CD4-positive, alpha-beta T cell (primary cell): ENCODE results near the gene HYAL1. TPM values are rescaled to one million over a fixed set of nuclear protein-coding genes. Genes with fewer than 3 reads are reported as not detected.

Experiments
- ATAC-seq: fragments of 200-7000 bp; cut with Tn5 transposase; one replicate; pipeline ENCODE4 v1.10.0; 2022; ENCODE audit warnings: mild to moderate bottlenecking; ENCODE audit not compliant: poor library complexity
- CTCF ChIA-PET: fragments of 350-600 bp; sonication (Branson Sonifier 250); formaldehyde crosslinking; loops from one replicate; lab custom pipeline; 2021; ENCODE audit warnings: antibody characterized with exemption, inconsistent platforms; lab: Charles Lee
- POLR2A ChIA-PET: fragments of 350-600 bp; sonication (Branson Sonifier 250); formaldehyde crosslinking; loops from one replicate; lab custom pipeline; 2021; ENCODE audit warnings: antibody characterized with exemption, inconsistent platforms; lab: Charles Lee
- DNase-seq, 14 experiments: peaks; one replicate each; pipeline ENCODE4 v3.0.0-alpha.2; 2013 to 2020; ENCODE audit warnings: mixed read lengths in 2 of 14
- H3K27ac ChIP-seq, 2 donors: one replicate each; pipeline versions ENCODE4 v1.5.1 to v1.7.0; 2013; ENCODE audit warnings: low read length in 2 of 2, low read depth in 1 of 2, mild to moderate bottlenecking in 1 of 2
- H3K27me3 ChIP-seq, 2 experiments: 1 replicate in 1 of 2; 2 replicates in 1 of 2; pipeline versions ENCODE4 v1.6.1 to v1.7.0; 2013; ENCODE audit warnings: low read length in 2 of 2, control low read depth in 1 of 2, mild to moderate bottlenecking in 1 of 2, moderate library complexity in 1 of 2; ENCODE audit not compliant: insufficient read depth in 2 of 2, control insufficient read depth in 1 of 2
- H3K36me3 ChIP-seq: one replicate; pipeline ENCODE4 v1.6.1; 2013; ENCODE audit warnings: low read length, control low read depth; ENCODE audit not compliant: insufficient read depth
- H3K4me1 ChIP-seq: one replicate; pipeline ENCODE4 v1.6.1; 2013; ENCODE audit warnings: low read length, control low read depth; ENCODE audit not compliant: insufficient read depth
- H3K4me3 ChIP-seq: one replicate; pipeline ENCODE4 v1.5.1; 2013; ENCODE audit warnings: mild to moderate bottlenecking, low read length, moderate library complexity
- H3K9me3 ChIP-seq, 2 experiments: 1 replicate in 1 of 2; 2 replicates in 1 of 2; pipeline versions ENCODE4 v1.6.1 to v1.7.0; 2013; ENCODE audit warnings: low read length in 2 of 2, mild to moderate bottlenecking in 2 of 2, control low read depth in 1 of 2, moderate library complexity in 1 of 2; ENCODE audit not compliant: control insufficient read depth in 1 of 2, insufficient read depth in 1 of 2
- H3K27ac Mint-ChIP-seq: one replicate; pipeline ENCODE4 v1.8.0; 2020; ENCODE audit warnings: mixed read lengths
- H3K27me3 Mint-ChIP-seq: one replicate; pipeline ENCODE4 v1.8.0; 2021; ENCODE audit warnings: mixed read lengths
- H3K36me3 Mint-ChIP-seq: one replicate; pipeline ENCODE4 v1.8.0; 2021; ENCODE audit warnings: low read depth, mixed read lengths
- H3K4me1 Mint-ChIP-seq: one replicate; pipeline ENCODE4 v1.8.0; 2021; ENCODE audit warnings: low read depth, mixed read lengths
- H3K4me3 Mint-ChIP-seq: one replicate; pipeline ENCODE4 v1.8.0; 2020; ENCODE audit warnings: mild to moderate bottlenecking, mixed read lengths
- H3K9me3 Mint-ChIP-seq: one replicate; pipeline ENCODE4 v1.8.0; 2020; ENCODE audit warnings: mixed read lengths
- CTCF ChIP-seq: fragments of 200-600 bp; IDR thresholded peaks from one replicate; pipeline ENCODE4 v1.8.0; 2022; ENCODE audit warnings: antibody characterized with exemption, mild to moderate bottlenecking
- intact Hi-C, 2 experiments: fragments of 100-400 bp; cut with DNase I in 1 of 2; cut with micrococcal nuclease in 1 of 2; formaldehyde crosslinking; loops; one replicate each; pipeline versions ENCODE4 v1.15.1 to v1.9.0; 2023 to 2025; cut with DNase I, micrococcal nuclease
- total RNA-seq, 174 experiments: library from RNA in 2 of 174; stranded (reverse) in 2 of 174; gene quantifications; one replicate each; pipeline ENCODE4 v1.2.3 and lab custom pipeline; 2021 to 2026

HYAL1 gene
- total RNA-seq, 2 experiments from 2014 or later: 0.38 TPM; not detected in 1

GRCh38 chr3:50269460-50269859, 33.9 kb downstream of the HYAL1 start:
- H3K4me3 Mint-ChIP-seq: no peak overlapping the region
- no peaks in the 10 kb centered on the region for H3K9me3 Mint-ChIP-seq
- H3K9me3 ChIP-seq: peaks cover 0 to 5% of the 10 kb centered on the region in 2 experiments
- H3K36me3 ChIP-seq: no peaks in the 10 kb centered on the region
- ChIA-PET CTCF (no interaction called here), POLR2A (no interaction called here)
- H3K27ac ChIP-seq: no peak overlapping the region
- H3K4me1 ChIP-seq: peaks cover 18% of the 10 kb centered on the region
- no peak for TF ChIP-seq CTCF
- H3K4me3 ChIP-seq: no peak overlapping the region
- peaks cover 13 to 23% of the 10 kb centered on the region in 2 experiments for H3K27me3 ChIP-seq
- DNase-seq (no peak), ATAC-seq (no peak)
- peaks cover 17% of the 10 kb centered on the region for H3K4me1 Mint-ChIP-seq
- intact Hi-C loops: no loop called here
- H3K27me3 Mint-ChIP-seq: peaks cover 27% of the 10 kb centered on the region
- H3K36me3 Mint-ChIP-seq: no peaks in the 10 kb centered on the region
- no peak overlapping the region for H3K27ac Mint-ChIP-seq

DNA sequence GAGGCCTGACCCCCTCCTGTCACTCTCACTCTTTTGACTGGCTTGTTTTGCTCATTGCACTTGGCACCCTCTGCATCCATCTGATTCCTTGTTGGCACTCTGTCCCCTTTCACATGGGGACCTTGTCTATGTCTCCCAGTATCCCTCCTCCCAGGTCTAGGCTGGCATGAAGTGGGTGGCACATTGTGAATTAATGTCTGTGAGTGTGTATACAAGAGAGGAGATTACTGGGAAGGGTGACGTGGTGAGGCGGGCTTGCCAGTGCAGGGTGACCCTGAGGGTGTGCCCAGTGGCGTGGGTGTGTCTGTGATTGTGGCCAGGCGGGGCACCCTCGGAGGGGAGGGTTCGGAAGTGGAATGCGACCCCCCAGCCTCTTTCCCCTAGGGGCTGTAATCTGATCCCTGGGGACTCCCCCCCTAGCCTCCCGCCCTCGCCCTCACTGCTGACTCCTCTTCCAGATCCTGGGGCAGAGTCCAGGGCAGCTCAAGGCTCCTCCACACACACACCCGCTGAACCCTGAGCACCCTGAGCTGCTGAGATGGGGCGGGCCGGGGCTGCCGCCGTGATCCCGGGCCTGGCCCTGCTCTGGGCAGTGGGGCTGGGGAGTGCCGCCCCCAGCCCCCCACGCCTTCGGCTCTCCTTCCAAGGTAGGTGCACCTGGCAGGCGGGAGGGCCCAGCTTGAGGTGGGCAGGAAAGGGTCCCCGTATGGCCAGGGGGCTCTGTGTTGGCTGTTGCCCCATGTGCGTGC, 34.5 kb downstream of the HYAL1 start, which contains the start of gene SEMA3B:
SEMA3B (plus strand) TSS at position 445 of the 749 bp plus-strand sequence; CDS start at position 539, 94 bp downstream.
- H3K9me3 ChIP-seq: peaks cover 0 to 5% of the 10 kb centered on the region in 2 experiments
- ChIA-PET POLR2A (no interaction called here), CTCF (no interaction called here)
- H3K27me3 Mint-ChIP-seq: peaks cover 21% of the 10 kb centered on the region
- no peak within 1 kb of the TSS for H3K27ac Mint-ChIP-seq
- no peak within 1 kb of the TSS for H3K4me3 Mint-ChIP-seq
- H3K4me3 ChIP-seq: no peak within 1 kb of the TSS
- intact Hi-C loops: no loop called here
- no peak for DNase-seq
- H3K27me3 ChIP-seq: peaks cover 7 to 17% of the 10 kb centered on the region in 2 experiments
- peaks cover 11% of the 10 kb centered on the region for H3K4me1 Mint-ChIP-seq
- TF ChIP-seq CTCF: no peak
- H3K27ac ChIP-seq: no peak within 1 kb of the TSS
- no peak for ATAC-seq
- H3K4me1 ChIP-seq: peaks cover 12% of the 10 kb centered on the region
- no peaks in the 10 kb centered on the region for H3K36me3 ChIP-seq
- no peaks in the 10 kb centered on the region for H3K36me3 Mint-ChIP-seq
- H3K9me3 Mint-ChIP-seq: no peaks in the 10 kb centered on the region

- no peak for DNase-seq
- Mint-ChIP-seq H3K4me3 (no peak overlapping the region), H3K36me3 (no peaks in the 10 kb centered on the region), H3K4me1 (peaks cover 10% of the 10 kb centered on the region), H3K27me3 (peaks cover 21% of the 10 kb centered on the region), H3K27ac (no peak overlapping the region), H3K9me3 (no peaks in the 10 kb centered on the region)
- no peak for ATAC-seq
- no peak overlapping the region for H3K4me3 ChIP-seq
- TF ChIP-seq CTCF: no peak
- ChIA-PET CTCF (no interaction called here), POLR2A (no interaction called here)
- H3K4me1 ChIP-seq: peaks cover 6% of the 10 kb centered on the region
- H3K9me3 ChIP-seq: peaks cover 0 to 3% of the 10 kb centered on the region in 2 experiments
- peaks cover 1 to 11% of the 10 kb centered on the region in 2 experiments for H3K27me3 ChIP-seq
- H3K27ac ChIP-seq: no peak overlapping the region
- intact Hi-C loops: no loop called here
- no peaks in the 10 kb centered on the region for H3K36me3 ChIP-seq
Measured at GRCh38 chr3:50268276-50268675, 35.1 kb downstream of the HYAL1 start.
